SK-N-SH (cell line): Measurements from ENCODE around the gene CDC42SE2. TPM values are rescaled to one million over a fixed set of nuclear protein-coding genes. Genes with fewer than 3 reads are reported as not detected.

ENCODE experiments used
- CTCF ChIA-PET: fragments of 300-600, 350-600 bp; formaldehyde crosslinking; extraction: SDS; loops from one replicate; lab custom pipeline; 2021; lab: Yijun Ruan, JAX
- POLR2A ChIA-PET: fragments of 350-600 bp; sonication (Branson Sonifier 250); formaldehyde crosslinking; extraction: SDS; loops from one replicate; lab custom pipeline; 2020; ENCODE audit warnings: antibody characterized with exemption, inconsistent platforms; lab: Yijun Ruan, JAX
- DNase-seq: peaks from one replicate; pipeline ENCODE4 v3.0.0; 2012
- H2AFZ ChIP-seq: fragments of 200-600 bp; sonication (generic); 2 replicates; pipeline ENCODE4 v1.8.1; 2016; ENCODE audit warnings: antibody characterized with exemption, mild to moderate bottlenecking, low read depth
- H3F3A ChIP-seq: fragments of 200-600 bp; sonication (generic); replicated peaks from 2 replicates; pipeline ENCODE3; 2016; ENCODE audit warnings: antibody characterized with exemption, mild to moderate bottlenecking; ENCODE audit not compliant: insufficient read depth
- H3K27ac ChIP-seq, 2 experiments: fragments of 200-500 bp in 1 of 2; fragments of 200-600 bp in 1 of 2; sonication (Bioruptor generic) in 1 of 2; sonication (generic), shearing (Covaris generic) in 1 of 2; 2 replicates each; pipeline versions ENCODE4 v1.5.1 to v1.6.1; 2014 to 2016; ENCODE audit warnings: low read depth in 2 of 2, inconsistent platforms in 1 of 2, low read length in 1 of 2, mild to moderate bottlenecking in 1 of 2, mixed read lengths in 1 of 2
- H3K27me3 ChIP-seq: fragments of 200-600 bp; sonication (generic), shearing (Covaris generic); 2 replicates; pipeline ENCODE4 v1.6.1; 2016; ENCODE audit warnings: mixed run types; ENCODE audit not compliant: insufficient read depth
- H3K36me3 ChIP-seq, 2 experiments: fragments of 200-500 bp in 1 of 2; fragments of 200-600 bp in 1 of 2; sonication (Bioruptor generic) in 1 of 2; sonication (generic) in 1 of 2; replicated peaks in 1 of 2; 2 replicates each; pipeline versions ENCODE3 to v1.5.1; 2014 to 2016; ENCODE audit warnings: low read length in 1 of 2, mild to moderate bottlenecking in 1 of 2; ENCODE audit not compliant: insufficient read depth in 2 of 2, control insufficient read depth in 1 of 2
- H3K4me1 ChIP-seq, 2 experiments: fragments of 200-500 bp in 1 of 2; fragments of 200-600 bp in 1 of 2; sonication (Bioruptor generic) in 1 of 2; sonication (generic), shearing (Covaris generic) in 1 of 2; 2 replicates each; pipeline versions ENCODE4 v1.5.1 to v1.6.1; 2014 to 2016; ENCODE audit warnings: low read depth in 1 of 2, low read length in 1 of 2, mixed run types in 1 of 2; ENCODE audit not compliant: insufficient read depth in 2 of 2, control insufficient read depth in 1 of 2
- H3K4me2 ChIP-seq: fragments of 200-600 bp; sonication (generic), shearing (Covaris generic); 2 replicates; pipeline ENCODE4 v1.6.1; 2017; ENCODE audit warnings: mixed run types
- H3K4me3 ChIP-seq, 2 experiments: fragments of 200-500 bp in 1 of 2; fragments of 200-600 bp in 1 of 2; sonication (Bioruptor generic) in 1 of 2; sonication (generic), shearing (Covaris generic) in 1 of 2; 2 replicates each; pipeline versions ENCODE4 v1.5.1 to v1.8.1; 2014 to 2016; ENCODE audit warnings: low read depth in 2 of 2, inconsistent platforms in 1 of 2, low read length in 1 of 2, mild to moderate bottlenecking in 1 of 2, mixed read lengths in 1 of 2, moderate library complexity in 1 of 2
- H3K79me2 ChIP-seq: fragments of 200-600 bp; sonication (generic); 2 replicates; pipeline ENCODE4 v1.8.1; 2017; ENCODE audit warnings: mild to moderate bottlenecking; ENCODE audit not compliant: insufficient read depth
- H3K9ac ChIP-seq: fragments of 200-600 bp; sonication (generic); 2 replicates; pipeline ENCODE4 v1.6.1; 2017; ENCODE audit warnings: mixed run types
- H3K9me2 ChIP-seq: fragments of 200-600 bp; sonication (generic); 2 replicates; pipeline ENCODE4 v1.6.1; 2017; ENCODE audit warnings: mixed run types
- H3K9me3 ChIP-seq: fragments of 200-600 bp; sonication (generic); 2 replicates; pipeline ENCODE4 v1.6.1; 2017; ENCODE audit warnings: mixed run types, mild to moderate bottlenecking, moderate library complexity
- H4K20me1 ChIP-seq: fragments of 200-600 bp; sonication (generic); 2 replicates; pipeline ENCODE4 v1.6.1; 2017; ENCODE audit warnings: mild to moderate bottlenecking, mixed run types; ENCODE audit not compliant: insufficient read depth
- CHD2 ChIP-seq: fragments of 150-350 bp; IDR thresholded peaks from 2 replicates; pipeline ENCODE4 v1.6.1; 2018; ENCODE audit warnings: low read length; ENCODE audit not compliant: partially characterized antibody
- CTCF ChIP-seq: fragments of 200-600 bp; sonication (generic); IDR thresholded peaks from 2 replicates; pipeline ENCODE4 v1.6.1; 2017; ENCODE audit warnings: antibody characterized with exemption, mild to moderate bottlenecking, moderate library complexity
- EP300 ChIP-seq, 2 experiments: IDR thresholded peaks; 2 replicates each; pipeline versions ENCODE4 v1.4.0 to v1.6.1; 2012; ENCODE audit warnings: borderline replicate concordance in 1 of 2, low read depth in 1 of 2, low read length in 1 of 2
- EZH2phosphoT487 ChIP-seq: fragments of 200-600 bp; sonication (generic); IDR thresholded peaks from 2 replicates; pipeline ENCODE4 v1.6.1; 2017; ENCODE audit warnings: low read depth, mixed run types, mild to moderate bottlenecking, antibody characterized with exemption, moderate library complexity, borderline replicate concordance
- FOSL2 ChIP-seq: IDR thresholded peaks from 2 replicates; pipeline ENCODE4 v1.4.0; 2012; ENCODE audit warnings: low read depth, mild to moderate bottlenecking, moderate library complexity, borderline replicate concordance
- FOXJ3 ChIP-seq: sonication (generic); formaldehyde crosslinking; IDR thresholded peaks from 2 replicates; pipeline ENCODE4 v1.5.1; 2020; ENCODE audit warnings: mild to moderate bottlenecking, missing genetic modification reagents
- NFIC ChIP-seq: IDR thresholded peaks from 2 replicates; pipeline ENCODE4 v1.4.0; 2012; ENCODE audit warnings: borderline replicate concordance
- NRF1 ChIP-seq: IDR thresholded peaks from 2 replicates; pipeline ENCODE4 v1.6.1; 2012; ENCODE audit warnings: low read depth, mild to moderate bottlenecking, low read length
- RAD21 ChIP-seq: IDR thresholded peaks from 2 replicates; pipeline ENCODE4 v1.6.1; 2012; ENCODE audit warnings: mild to moderate bottlenecking, low read length
- RCOR1 ChIP-seq: fragments of 150-350 bp; IDR thresholded peaks from 2 replicates; pipeline ENCODE4 v1.6.1; 2017; ENCODE audit warnings: antibody characterized with exemption, low read length
- RXRA ChIP-seq: IDR thresholded peaks from 2 replicates; pipeline ENCODE4 v1.4.0; 2012; ENCODE audit warnings: low read depth, mild to moderate bottlenecking, borderline replicate concordance
- SIN3A ChIP-seq: IDR thresholded peaks from 2 replicates; pipeline ENCODE4 v1.6.1; 2012; ENCODE audit warnings: low read depth, mild to moderate bottlenecking, low read length, moderate library complexity, borderline replicate concordance
- SMC3 ChIP-seq: IDR thresholded peaks from 2 replicates; pipeline ENCODE4 v1.6.1; 2012; ENCODE audit warnings: low read depth, low read length, improper control_type of control experiment
- TAF1 ChIP-seq: IDR thresholded peaks from 2 replicates; pipeline ENCODE4 v1.6.1; 2012; ENCODE audit warnings: low read depth, mild to moderate bottlenecking, low read length, moderate library complexity, borderline replicate concordance
- WGBS: methylation state at CpG from one replicate; pipeline ENCODE4 v1.1.6; 2017; ENCODE audit warnings: low lambda C conversion rate; 5-methylcytosine and 5-hydroxymethylcytosine counted together
- polyA plus RNA-seq, 3 experiments: library from polyadenylated mRNA; depleted of rRNA; stranded (reverse); fragments of >200 nt; gene quantifications; 2 replicates each; pipeline ENCODE4 v1.2.3, GENCODE V29; 2012
- TF ChIP-seq, protein P1 (sequence below): fragments of 150-350 bp; IDR thresholded peaks from 2 replicates; pipeline ENCODE4 v1.6.1; 2016; ENCODE audit warnings: mild to moderate bottlenecking, low read depth, low read length
- TF ChIP-seq, protein P2 (sequence below): IDR thresholded peaks from 2 replicates; pipeline ENCODE4 v1.4.0; 2012; ENCODE audit warnings: low read depth, borderline replicate concordance
- TF ChIP-seq, protein P3 (sequence below): IDR thresholded peaks from 2 replicates; pipeline ENCODE4; 2012

Gene CDC42SE2
- polyA plus RNA-seq, 1 of the 3 experiments (the other 2 are of a cell fraction): 8.6 TPM

DNA sequence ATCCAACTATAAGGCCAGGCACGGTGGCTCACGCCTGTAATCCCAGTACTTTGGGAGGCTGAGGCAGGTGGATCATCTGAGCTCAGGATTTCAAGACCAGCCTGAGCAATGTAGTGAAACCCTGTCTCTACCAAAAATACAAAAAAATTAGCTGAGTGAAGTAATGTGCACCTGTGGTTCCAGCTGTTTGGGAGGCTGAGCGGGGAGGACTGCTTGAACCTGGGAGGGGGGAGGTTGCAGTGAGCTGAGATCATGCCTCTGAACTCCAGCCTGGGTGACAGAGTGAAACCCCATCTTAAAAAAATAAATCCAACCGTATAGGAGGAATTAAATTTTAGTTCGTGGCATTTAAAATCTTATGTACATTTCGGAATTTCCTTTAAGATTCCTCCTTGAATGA lies 123.4 kb downstream of the CDC42SE2 start:
- no peaks in the 10 kb centered on the region for H4K20me1 ChIP-seq
- no peaks in the 10 kb centered on the region for H3K9me2 ChIP-seq
- DNase-seq: no peak
- H3K27me3 ChIP-seq: no peaks in the 10 kb centered on the region
- H2AFZ ChIP-seq: no peak overlapping the region
- ChIA-PET CTCF (no interaction called here), POLR2A (no interaction called here)
- no peak overlapping the region for H3K4me2 ChIP-seq
- H3K79me2 ChIP-seq: peaks cover 12% of the 10 kb centered on the region; the same call in 1 of the 2 replicates
- H3K4me3 ChIP-seq: no peak overlapping the region
- 97% methylated on average over 6 of the region's 6 CpGs for WGBS
- no peaks in the 10 kb centered on the region for H3F3A ChIP-seq
- no peak overlapping the region for H3K27ac ChIP-seq
- H3K9ac ChIP-seq: no peak overlapping the region
- no peaks in the 10 kb centered on the region for H3K9me3 ChIP-seq
- peaks cover 21 to 31% of the 10 kb centered on the region in 2 experiments for H3K36me3 ChIP-seq
- peaks cover 7 to 19% of the 10 kb centered on the region in 2 experiments for H3K4me1 ChIP-seq
- no peak for TF ChIP-seq SMC3
- TF ChIP-seq RXRA: no peak
- TF ChIP-seq FOXJ3 (CRISPR knock-in tag): no peak
- TF ChIP-seq EZH2phosphoT487: no peak
- no peak for TF ChIP-seq FOSL2
- TF ChIP-seq CHD2: no peak
- no peak for TF ChIP-seq NFIC
- TF ChIP-seq, protein P1, sequence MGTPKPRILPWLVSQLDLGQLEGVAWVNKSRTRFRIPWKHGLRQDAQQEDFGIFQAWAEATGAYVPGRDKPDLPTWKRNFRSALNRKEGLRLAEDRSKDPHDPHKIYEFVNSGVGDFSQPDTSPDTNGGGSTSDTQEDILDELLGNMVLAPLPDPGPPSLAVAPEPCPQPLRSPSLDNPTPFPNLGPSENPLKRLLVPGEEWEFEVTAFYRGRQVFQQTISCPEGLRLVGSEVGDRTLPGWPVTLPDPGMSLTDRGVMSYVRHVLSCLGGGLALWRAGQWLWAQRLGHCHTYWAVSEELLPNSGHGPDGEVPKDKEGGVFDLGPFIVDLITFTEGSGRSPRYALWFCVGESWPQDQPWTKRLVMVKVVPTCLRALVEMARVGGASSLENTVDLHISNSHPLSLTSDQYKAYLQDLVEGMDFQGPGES: no peak
- TF ChIP-seq CTCF: no peak
- TF ChIP-seq, protein P2, sequence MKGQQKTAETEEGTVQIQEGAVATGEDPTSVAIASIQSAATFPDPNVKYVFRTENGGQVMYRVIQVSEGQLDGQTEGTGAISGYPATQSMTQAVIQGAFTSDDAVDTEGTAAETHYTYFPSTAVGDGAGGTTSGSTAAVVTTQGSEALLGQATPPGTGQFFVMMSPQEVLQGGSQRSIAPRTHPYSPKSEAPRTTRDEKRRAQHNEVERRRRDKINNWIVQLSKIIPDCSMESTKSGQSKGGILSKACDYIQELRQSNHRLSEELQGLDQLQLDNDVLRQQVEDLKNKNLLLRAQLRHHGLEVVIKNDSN: no peak
- TF ChIP-seq NRF1: no peak
- no peak for TF ChIP-seq RAD21

- CTCF ChIA-PET: no interaction called here
- H3K4me2 ChIP-seq: no peak overlapping the region
- TF ChIP-seq SIN3A (no peak), RCOR1 (no peak), EP300 (IDR thresholded peaks at IDR 0.05; ENCODE audit: borderline replicate concordance in 1 of 2, low read depth in 1 of 2, low read length in 1 of 2) (no peak), TAF1 (no peak)
- TF ChIP-seq, protein P3, sequence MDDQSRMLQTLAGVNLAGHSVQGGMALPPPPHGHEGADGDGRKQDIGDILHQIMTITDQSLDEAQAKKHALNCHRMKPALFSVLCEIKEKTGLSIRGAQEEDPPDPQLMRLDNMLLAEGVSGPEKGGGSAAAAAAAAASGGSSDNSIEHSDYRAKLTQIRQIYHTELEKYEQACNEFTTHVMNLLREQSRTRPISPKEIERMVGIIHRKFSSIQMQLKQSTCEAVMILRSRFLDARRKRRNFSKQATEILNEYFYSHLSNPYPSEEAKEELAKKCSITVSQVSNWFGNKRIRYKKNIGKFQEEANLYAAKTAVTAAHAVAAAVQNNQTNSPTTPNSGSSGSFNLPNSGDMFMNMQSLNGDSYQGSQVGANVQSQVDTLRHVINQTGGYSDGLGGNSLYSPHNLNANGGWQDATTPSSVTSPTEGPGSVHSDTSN: no peak
- TF ChIP-seq, all 33 proteins: peak for 0
- Histone ChIP-seq H3K9ac (no peak overlapping the region), H3K79me2 (peaks cover 3% of the 10 kb centered on the region; the same call in 1 of the 2 replicates), H3K4me1 (peaks cover 7 to 9% of the 10 kb centered on the region in 2 experiments; a peak in 3 of 4 replicates), H3K27ac (no peak overlapping the region; a peak in 1 of 4 replicates), H3K4me3 (no peak overlapping the region), H3K9me2 (no peaks in the 10 kb centered on the region), H2AFZ (no peak overlapping the region), H4K20me1 (no peaks in the 10 kb centered on the region), H3K9me3 (no peaks in the 10 kb centered on the region), H3F3A (no peaks in the 10 kb centered on the region), H3K27me3 (no peaks in the 10 kb centered on the region), H3K36me3 (peaks cover 40 to 43% of the 10 kb centered on the region in 2 experiments)
- 94% methylated on average over 4 of the region's 4 CpGs for WGBS
- POLR2A ChIA-PET: no interaction called here
- DNase-seq: no peak
These were observed 125.4 kb downstream of the CDC42SE2 start for GRCh38 chr5:131389096-131389868.
